TTC549 (cell line): ENCODE measurements around the gene PRELID2.

Source experiments
- FAIRE-seq: peaks from 2 replicates; lab custom pipeline; 2012; peaks lifted over from hg19 to GRCh38; lab: Jason Lieb, UNC

PRELID2 gene

DNA sequence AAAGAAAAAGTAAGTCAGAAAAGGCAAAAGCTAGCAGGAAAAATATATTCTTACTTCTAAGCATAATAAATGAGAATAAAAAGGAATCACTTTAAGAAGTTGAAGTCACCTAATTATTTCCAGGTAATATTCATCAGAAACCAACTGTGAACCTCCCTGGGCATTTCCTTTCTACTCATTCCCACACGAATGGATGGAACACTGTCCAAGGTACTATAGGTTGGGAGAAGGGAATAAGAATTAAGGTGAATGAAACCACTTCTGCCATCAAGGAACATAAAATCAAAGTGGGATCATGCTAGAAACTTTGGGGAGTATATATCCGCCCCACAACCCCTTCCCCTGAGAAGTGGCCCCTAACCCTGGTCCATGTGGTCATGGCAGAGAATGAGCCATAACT lies 41.6 kb downstream of the PRELID2 start:
- no peak for FAIRE-seq

DNA sequence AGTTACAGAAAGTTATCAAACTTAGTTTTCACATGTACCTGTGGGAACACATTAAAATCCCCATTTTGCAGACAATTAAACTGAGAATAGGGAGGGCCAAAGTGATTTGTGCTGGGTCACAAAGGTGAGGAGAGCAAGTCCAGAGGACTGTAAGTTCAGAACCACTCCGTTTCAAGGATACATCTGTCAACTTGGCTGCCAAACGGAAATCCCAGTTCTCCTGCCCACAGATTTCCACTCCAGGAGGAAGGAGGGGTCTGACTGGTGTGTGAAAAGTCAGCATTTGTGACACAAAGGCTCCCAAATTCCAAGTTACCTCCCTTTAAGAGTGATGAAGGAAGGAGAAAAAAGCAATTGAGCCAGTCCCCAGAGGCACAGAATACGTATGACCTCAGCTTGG lies 42.3 kb downstream of the PRELID2 start:
- no peak for FAIRE-seq

DNA sequence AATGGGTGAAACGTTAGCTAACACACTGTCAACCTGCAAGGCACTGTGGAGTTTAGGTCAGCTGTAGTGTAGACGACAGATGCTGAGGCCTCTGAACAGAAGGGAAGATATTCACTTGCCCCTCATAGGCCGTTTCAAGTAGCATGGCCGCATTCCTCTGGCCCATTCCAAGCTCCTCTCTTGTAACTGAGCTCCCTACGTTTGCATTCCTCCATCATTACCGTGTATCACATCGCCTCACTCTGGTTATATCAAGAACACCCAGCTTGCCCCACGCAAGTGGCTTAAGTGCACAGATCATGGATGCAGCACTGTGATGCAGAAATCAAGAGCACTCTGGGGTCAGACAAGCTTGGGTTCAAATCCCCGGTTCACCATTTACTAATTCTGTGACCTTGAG lies 43.3 kb downstream of the PRELID2 start:
- no peak for FAIRE-seq

DNA sequence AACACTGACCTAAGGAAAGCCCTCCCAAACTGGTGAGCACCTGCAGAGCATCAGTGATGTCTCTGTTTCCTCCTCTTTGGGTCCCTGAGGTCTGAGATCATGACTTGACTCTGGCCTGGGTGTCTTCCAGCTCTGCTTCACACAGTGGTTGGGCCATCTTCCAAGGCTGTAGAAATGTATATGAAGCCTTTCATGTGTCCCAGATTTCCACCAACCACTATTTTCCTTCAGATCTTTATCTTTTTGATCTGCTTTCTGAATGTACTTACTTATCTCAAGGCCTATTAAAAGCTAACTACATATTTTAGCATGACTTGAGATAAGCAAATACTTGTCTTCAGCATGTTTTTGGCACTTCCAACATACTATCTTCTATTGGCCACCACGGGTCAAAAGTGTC lies 47.1 kb downstream of the PRELID2 start:
- no peak for FAIRE-seq

- no peak for FAIRE-seq
Observed at GRCh38 chr5:145787507-145787906, 47.6 kb downstream of the PRELID2 start.

DNA sequence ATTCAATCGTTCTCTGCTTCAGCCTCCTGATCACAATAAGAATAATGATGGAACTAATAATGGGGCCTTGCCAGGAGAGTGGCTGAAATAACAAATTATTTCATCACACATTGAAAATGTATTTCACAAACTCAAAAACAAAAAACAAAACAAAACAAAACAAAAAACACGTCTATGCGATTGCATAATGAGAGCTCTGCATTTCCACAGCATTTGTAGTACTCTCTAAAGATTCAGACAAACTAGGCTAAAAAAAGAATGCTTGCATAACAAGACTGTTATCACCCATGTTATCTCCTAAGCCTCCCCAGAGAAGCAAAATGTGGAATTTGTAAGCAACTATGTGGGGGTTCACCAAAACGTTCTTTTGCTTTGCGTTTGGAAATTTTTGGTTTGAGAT lies 48.1 kb downstream of the PRELID2 start:
- FAIRE-seq, result no peak

- no peak for FAIRE-seq
Observed at GRCh38 chr5:145780982-145781381, 54.2 kb downstream of the PRELID2 start.

- no peak for FAIRE-seq
Observed at GRCh38 chr5:145778144-145778900, 56.8 kb downstream of the PRELID2 start.

GRCh38 chr5:145777445-145778063 lies 57.6 kb downstream of the PRELID2 start:
- no peak for FAIRE-seq

DNA sequence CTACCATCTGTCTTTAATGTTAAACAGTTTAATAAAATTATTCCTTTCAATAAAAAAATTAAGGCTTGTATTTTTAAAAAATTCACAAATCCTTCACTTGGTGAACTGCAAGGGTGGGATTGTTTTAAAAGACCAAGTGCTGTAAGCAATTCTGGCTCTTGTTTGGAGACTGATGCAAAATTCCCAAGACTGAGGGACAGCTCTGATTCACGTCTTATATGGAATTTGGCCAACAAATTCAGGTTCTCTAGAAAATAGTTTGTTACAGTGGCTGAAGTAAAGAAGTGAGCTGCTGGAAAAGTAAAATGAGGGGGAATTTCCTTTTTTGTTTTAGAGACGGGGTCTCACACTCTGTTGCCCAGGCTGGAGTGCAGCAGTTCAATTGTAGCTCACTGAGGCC lies 58.3 kb downstream of the PRELID2 start:
- FAIRE-seq, result no peak

DNA sequence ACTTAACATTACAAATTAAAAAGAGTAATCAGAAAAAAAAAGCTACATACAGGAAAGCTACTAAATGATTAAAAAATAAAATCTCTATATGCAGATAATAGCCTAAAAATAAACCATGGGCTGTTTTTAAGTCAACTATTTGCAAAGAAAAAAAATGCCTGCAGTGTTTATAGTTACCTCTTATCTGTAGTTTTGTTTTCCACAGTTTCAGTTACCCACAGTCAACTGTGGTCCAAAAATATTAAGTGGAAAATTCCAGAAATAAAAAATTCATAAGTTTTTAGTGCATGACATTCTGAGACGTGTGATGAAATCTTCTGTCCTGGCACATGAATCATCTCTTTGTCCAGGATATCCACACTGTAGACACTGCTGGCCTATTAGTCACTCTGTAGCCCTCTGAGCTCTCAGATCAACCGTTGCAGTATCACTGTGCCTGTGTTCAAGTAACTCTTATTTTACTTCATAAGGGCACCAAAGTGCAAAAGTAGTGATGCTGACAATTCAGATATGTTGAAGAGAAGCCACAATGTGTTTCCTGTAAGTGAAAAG lies 59.2 kb downstream of the PRELID2 start:
- no peak for FAIRE-seq

DNA sequence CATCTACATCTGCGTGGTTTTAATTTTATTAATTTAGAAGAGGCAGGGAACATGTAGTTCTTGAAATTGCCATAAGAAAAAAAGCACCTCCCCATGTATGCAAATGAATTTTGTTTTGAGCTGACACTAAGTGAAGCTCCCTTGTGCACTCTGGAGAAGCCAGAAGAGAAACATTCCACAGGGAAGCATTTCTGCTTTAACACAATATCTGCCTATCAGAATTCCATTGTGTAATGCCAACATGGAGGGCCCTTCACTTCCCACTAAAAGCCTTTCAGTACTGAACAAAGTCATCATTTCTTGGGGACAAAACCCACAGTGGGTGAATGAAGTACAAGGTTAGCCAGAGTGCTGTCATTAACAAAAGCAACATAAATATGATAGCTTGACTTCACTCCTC lies 59.7 kb downstream of the PRELID2 start:
- FAIRE-seq, result no peak

DNA sequence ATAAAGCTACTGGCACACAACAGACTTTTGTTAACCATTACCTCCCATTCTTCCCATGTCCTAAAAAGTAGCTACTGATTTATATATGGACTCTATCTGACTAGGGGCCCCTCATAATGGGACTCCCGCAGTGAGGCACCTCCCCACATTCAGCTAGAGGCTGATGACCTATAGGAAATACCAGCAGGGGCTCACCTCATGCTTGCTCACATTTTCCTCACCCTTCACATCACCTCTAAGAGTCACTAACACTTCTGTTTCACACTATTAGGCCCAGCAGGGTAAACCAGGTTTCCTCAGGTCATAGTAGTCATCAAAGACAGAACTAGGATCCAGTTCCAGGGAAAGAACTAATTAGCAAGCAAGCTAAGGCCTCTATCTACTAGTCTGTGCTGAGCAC lies 60.7 kb downstream of the PRELID2 start:
- no peak for FAIRE-seq

DNA sequence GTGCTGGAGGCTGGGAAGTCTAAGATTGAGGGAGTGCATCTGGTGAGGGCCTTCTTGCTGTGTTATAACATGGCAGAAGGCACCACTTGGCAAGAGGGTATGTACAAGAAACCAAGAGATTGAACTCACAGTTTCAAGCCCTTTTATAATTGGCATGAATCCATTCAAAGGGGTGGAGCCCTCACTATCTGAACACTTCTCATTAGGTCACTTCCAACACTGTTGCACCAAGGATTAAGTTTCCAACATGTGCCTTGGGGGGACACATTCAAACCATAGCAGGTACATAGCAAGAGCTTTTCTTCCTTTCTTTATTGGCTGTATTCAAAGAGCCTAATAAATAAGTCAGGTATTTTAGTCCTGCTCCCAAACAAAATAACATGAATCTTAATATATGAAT lies 62.7 kb downstream of the PRELID2 start:
- FAIRE-seq, result no peak

DNA sequence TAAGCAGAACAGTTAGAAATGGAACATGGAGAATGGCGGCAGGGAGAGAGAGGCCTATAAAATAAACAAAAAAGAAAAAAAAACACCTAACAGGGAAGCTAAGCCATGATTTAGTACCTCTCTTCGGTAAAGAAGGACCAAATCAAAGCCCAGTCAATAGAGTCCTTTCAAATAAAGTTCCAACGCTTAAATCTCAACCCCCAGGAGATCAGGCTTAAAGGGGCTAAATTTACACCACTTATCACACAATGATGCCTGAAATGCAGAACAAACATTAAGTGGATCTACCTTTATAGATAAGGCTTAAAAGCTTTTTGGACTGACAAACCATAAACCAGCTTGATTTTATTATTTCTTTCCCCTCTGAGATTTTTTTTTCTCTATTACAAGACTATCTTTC lies 66.3 kb downstream of the PRELID2 start:
- no peak for FAIRE-seq

- FAIRE-seq, result no peak
Observed at GRCh38 chr5:145764325-145764724, 70.8 kb downstream of the PRELID2 start.

GRCh38 chr5:145762833-145763232 lies 72.3 kb downstream of the PRELID2 start:
- no peak for FAIRE-seq

- FAIRE-seq, result no peak
Observed at GRCh38 chr5:145761254-145761653, 73.9 kb downstream of the PRELID2 start.

GRCh38 chr5:145760660-145761059 lies 74.5 kb downstream of the PRELID2 start:
- FAIRE-seq, result no peak

DNA sequence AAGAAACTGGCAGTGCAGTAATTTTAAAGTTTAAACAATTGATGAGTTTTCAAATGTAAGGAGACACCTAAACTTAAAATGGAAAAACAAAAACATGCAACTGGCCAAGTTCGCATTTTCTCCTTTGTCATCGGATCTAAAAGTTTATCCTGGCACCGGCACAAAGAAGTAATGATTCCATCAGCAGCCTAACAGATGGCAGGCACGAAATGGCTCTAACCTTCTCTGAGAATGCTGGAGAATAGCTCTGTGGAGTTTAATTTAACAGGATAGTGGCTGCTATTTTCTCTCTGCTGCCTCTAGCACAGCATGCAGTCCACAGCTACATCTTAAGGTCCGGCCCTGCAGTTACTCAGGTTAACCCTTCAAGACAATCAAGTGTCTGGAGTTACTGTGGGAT lies 82.2 kb downstream of the PRELID2 start:
- FAIRE-seq, result no peak

DNA sequence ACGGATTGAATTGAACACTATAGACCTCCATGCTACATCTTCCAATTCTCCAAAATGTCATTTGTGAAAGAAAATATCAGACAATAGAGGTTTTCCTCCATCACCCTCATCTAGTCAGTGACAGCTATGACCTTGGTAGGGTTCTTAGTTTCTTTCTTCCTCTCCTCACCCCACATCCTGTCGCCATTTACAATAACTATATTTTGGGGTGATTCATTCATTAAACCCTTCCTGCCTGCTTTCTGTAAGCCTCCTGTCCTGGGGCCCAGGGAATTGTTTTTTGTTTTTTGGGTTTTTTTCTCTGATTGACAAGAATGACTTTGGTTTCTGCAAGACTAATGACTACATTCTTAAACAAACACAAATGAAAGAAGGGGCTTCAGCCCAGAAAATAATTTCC lies 82.6 kb downstream of the PRELID2 start:
- no peak for FAIRE-seq

DNA sequence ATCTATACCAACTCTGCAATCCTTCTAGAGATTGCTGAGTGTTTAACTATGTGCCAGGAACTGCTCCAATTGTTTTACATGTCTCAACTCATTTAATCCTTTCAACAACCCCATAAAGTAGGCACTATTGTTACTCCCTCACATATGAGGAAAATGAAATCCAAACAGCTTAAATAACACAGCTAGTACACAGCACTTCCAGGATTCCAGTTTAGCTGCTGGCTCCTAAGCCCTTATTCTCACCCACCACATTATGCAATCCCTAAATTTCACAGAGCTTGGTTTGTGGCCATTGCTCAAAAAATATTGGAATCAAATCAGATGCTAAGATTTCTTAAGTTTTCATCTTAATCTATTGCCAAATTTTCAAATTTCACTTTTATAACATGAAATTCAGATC lies 84.9 kb downstream of the PRELID2 start:
- no peak for FAIRE-seq

GRCh38 chr5:145743396-145744061 lies 91.6 kb downstream of the PRELID2 start:
- no peak for FAIRE-seq
